Spleen (tissue), 11 donors: ENCODE data around the gene ATP11C. TPM values are rescaled to one million over a fixed set of nuclear protein-coding genes. Genes with fewer than 3 reads are reported as not detected.

Source experiments
- DNase-seq: peaks from one replicate; pipeline ENCODE4 v3.0.0-alpha.2; 2020
- H3K27ac ChIP-seq, 8 donors: fragments of 200-600 bp; sonication (generic) in 7 of 8; 1 replicate in 4 of 8; 2 replicates in 4 of 8; pipeline versions ENCODE4 v1.5.0 to v1.8.0; 2016 to 2021; ENCODE audit warnings: inconsistent platforms in 4 of 8, mild to moderate bottlenecking in 4 of 8, moderate library complexity in 1 of 8
- H3K27me3 ChIP-seq, 7 donors: fragments of 200-600 bp; sonication (generic) in 6 of 7; replicated peaks in 1 of 7; 1 replicate in 4 of 7; 2 replicates in 3 of 7; pipeline versions ENCODE4 v1.5.0 to v1.8.0; 2016 to 2021; ENCODE audit warnings: inconsistent platforms in 3 of 7, mild to moderate bottlenecking in 1 of 7
- H3K36me3 ChIP-seq, 6 donors: fragments of 200-600 bp; sonication (generic) in 5 of 6; 1 replicate in 4 of 6; 2 replicates in 2 of 6; pipeline versions ENCODE4 v1.5.0 to v1.8.0; 2016 to 2021; ENCODE audit warnings: inconsistent platforms in 2 of 6
- H3K4me1 ChIP-seq, 6 donors: fragments of 200-600 bp; sonication (generic) in 5 of 6; 1 replicate in 3 of 6; 2 replicates in 3 of 6; pipeline versions ENCODE4 v1.5.0 to v1.8.0; 2016 to 2021; ENCODE audit warnings: inconsistent platforms in 3 of 6
- H3K4me3 ChIP-seq, 8 donors: fragments of 200-600 bp; sonication (generic) in 7 of 8; 1 replicate in 4 of 8; 2 replicates in 4 of 8; pipeline versions ENCODE4 v1.5.0 to v1.8.0; 2016 to 2021; ENCODE audit warnings: inconsistent platforms in 4 of 8, mild to moderate bottlenecking in 4 of 8, moderate library complexity in 2 of 8
- H3K9me3 ChIP-seq, 8 donors: fragments of 200-600 bp; sonication (generic) in 7 of 8; 1 replicate in 4 of 8; 2 replicates in 4 of 8; pipeline versions ENCODE4 v1.5.0 to v1.8.0; 2016 to 2021; ENCODE audit warnings: inconsistent platforms in 4 of 8
- CTCF ChIP-seq, 11 experiments: fragments of 200-600 bp in 7 of 11; fragments of 450-650 bp in 4 of 11; sonication (generic) in 4 of 11; IDR thresholded peaks in 8 of 11; conservative IDR thresholded peaks in 3 of 11; 1 replicate in 7 of 11; 2 replicates in 4 of 11; pipeline versions ENCODE4 v1.4.0 to v1.8.0; 2016 to 2021; ENCODE audit warnings: antibody characterized with exemption in 11 of 11, inconsistent platforms in 4 of 11, mild to moderate bottlenecking in 1 of 11
- POLR2A ChIP-seq, 3 donors: fragments of 450-650 bp; IDR thresholded peaks; one replicate each; pipeline ENCODE4 v1.5.1; 2017; ENCODE audit warnings: antibody characterized with exemption in 3 of 3, mild to moderate bottlenecking in 1 of 3
- POLR2AphosphoS5 ChIP-seq, 3 donors: sonication (generic); formaldehyde crosslinking; IDR thresholded peaks; one replicate each; pipeline ENCODE4 v1.5.1; 2017; ENCODE audit warnings: antibody characterized with exemption in 3 of 3
- WGBS, 5 donors: extraction: QIAGEN DNeasy Blood & Tissue Kit in 3 of 5; methylation state at CpG; one replicate each; pipeline versions ENCODE4 v1.1.5 to v1.1.7; 2013 to 2018; 5-methylcytosine and 5-hydroxymethylcytosine counted together
- intact Hi-C: fragments of 100-400 bp; cut with DNase I; formaldehyde crosslinking; loops from one replicate; pipeline ENCODE4 v1.15.0; 2023; ENCODE audit warnings: low total_unique reads
- polyA plus RNA-seq, 3 donors: library from polyadenylated mRNA; stranded (reverse); fragments of 200-250 nt; gene quantifications; one replicate each; pipeline ENCODE4 v1.2.1, GENCODE V29; 2013
- total RNA-seq, 7 donors: library from RNA; depleted of rRNA in 3 of 7; stranded (reverse); fragments of >200 nt in 3 of 7; fragmentation: NEBNext Ultra II Directional in 4 of 7; extraction: Animal tissue kit (Norgen Biotek cat#: 25700) in 4 of 7; gene quantifications; one replicate each; pipeline versions ENCODE4 v1.1.0 to v1.2.1, GENCODE V29; 2016 to 2021
- donor health status: healthy with polysubstance abuse.
- donor health status: DM: no; HTN: no; CAD: no; lungs with moderate emphysema.
- donor health status: DM: no; HTN: no; CAD: no.
- donor health status: Bipolar disorder and iron deficiency.
- donor health status: healthy.
- donor health status: DM: no; HTN: no; CAD: no.
- donor health status: DM: yes; HTN: yes; CAD: no.

The ATP11C gene
- total and polyA plus RNA-seq, 10 donors: 6.0 to 52.2 (median 28.8) TPM

GRCh38 chrX:139851730-139852129, 81.1 kb downstream of the ATP11C start:
- 83 to 100% (median 96%) methylated on average over 3 of the region's 3 CpGs for WGBS, 5 donors
- Histone ChIP-seq H3K27me3 (no peaks in the 10 kb centered on the region), H3K27ac (no peak overlapping the region), H3K36me3 (no peaks in the 10 kb centered on the region), H3K9me3 (no peaks in the 10 kb centered on the region), H3K4me1 (no peaks in the 10 kb centered on the region), H3K4me3 (no peak overlapping the region)
- TF ChIP-seq POLR2A (IDR thresholded peaks at IDR 0.05): no peak
- no peak for TF ChIP-seq POLR2AphosphoS5 (IDR thresholded peaks at IDR 0.05)
- TF ChIP-seq CTCF (IDR thresholded peaks at IDR 0.05 in 8 of 11, conservative IDR thresholded peaks at IDR 0.05 in 3 of 11): no peak
- no peak for DNase-seq
- intact Hi-C loops: no loop called here

GRCh38 chrX:139850968-139851367, 81.9 kb downstream of the ATP11C start:
- no peak overlapping the region for H3K27ac ChIP-seq
- intact Hi-C loops: no loop called here
- no peak overlapping the region for H3K4me3 ChIP-seq
- TF ChIP-seq POLR2AphosphoS5 (IDR thresholded peaks at IDR 0.05) (no peak), POLR2A (IDR thresholded peaks at IDR 0.05) (no peak), CTCF (IDR thresholded peaks at IDR 0.05 in 8 of 11, conservative IDR thresholded peaks at IDR 0.05 in 3 of 11) (no peak)
- no peak for DNase-seq
- no peaks in the 10 kb centered on the region for H3K27me3 ChIP-seq
- H3K9me3 ChIP-seq: no peaks in the 10 kb centered on the region
- no peaks in the 10 kb centered on the region for H3K4me1 ChIP-seq
- 52 to 100% (median 84%) methylated on average over 1 to 2 of the region's 2 CpGs for WGBS, 5 donors
- no peaks in the 10 kb centered on the region for H3K36me3 ChIP-seq

- Histone ChIP-seq H3K27ac (no peak overlapping the region), H3K4me3 (no peak overlapping the region), H3K4me1 (peaks cover 0 to 11% (median 5%) of the 10 kb centered on the region in 6 donors), H3K27me3 (no peaks in the 10 kb centered on the region), H3K36me3 (no peaks in the 10 kb centered on the region), H3K9me3 (no peaks in the 10 kb centered on the region)
- TF ChIP-seq POLR2AphosphoS5 (IDR thresholded peaks at IDR 0.05) (no peak), POLR2A (IDR thresholded peaks at IDR 0.05) (no peak), CTCF (IDR thresholded peaks at IDR 0.05 in 8 of 11, conservative IDR thresholded peaks at IDR 0.05 in 3 of 11) (no peak)
- DNase-seq: no peak
- intact Hi-C loops: no loop called here
- WGBS, 5 donors: 44 to 74% (median 70%) methylated on average over 1 to 2 of the region's 2 CpGs
These were observed 88.0 kb downstream of the ATP11C start for GRCh38 chrX:139844884-139845283.

GRCh38 chrX:139844163-139844562, 88.7 kb downstream of the ATP11C start:
- 43 to 62% (median 49%) methylated on average over 2 of the region's 2 CpGs for WGBS, 5 donors
- Histone ChIP-seq H3K4me3 (no peak overlapping the region), H3K9me3 (peaks cover 0 to 4% (median 0%) of the 10 kb centered on the region in 8 donors), H3K27ac (no peak overlapping the region), H3K4me1 (peaks cover 0 to 11% (median 5%) of the 10 kb centered on the region in 6 donors), H3K36me3 (no peaks in the 10 kb centered on the region), H3K27me3 (no peaks in the 10 kb centered on the region)
- no peak for DNase-seq
- intact Hi-C loops: no loop called here
- TF ChIP-seq POLR2A (IDR thresholded peaks at IDR 0.05): no peak
- no peak for TF ChIP-seq POLR2AphosphoS5 (IDR thresholded peaks at IDR 0.05)
- TF ChIP-seq CTCF (IDR thresholded peaks at IDR 0.05 in 8 of 11, conservative IDR thresholded peaks at IDR 0.05 in 3 of 11): no peak
